Nephron (organoid): Measurements from ENCODE around the gene PRKRA.

Experiments used
- H3K27ac Mint-ChIP-seq, 3 experiments: 2 replicates each; pipeline ENCODE4 v1.8.0; 2020; ENCODE audit warnings: mixed read lengths in 3 of 3, mild to moderate bottlenecking in 2 of 3, moderate library complexity in 1 of 3
- H3K27me3 Mint-ChIP-seq: 2 replicates; pipeline ENCODE4 v1.8.0; 2021; ENCODE audit warnings: low read depth, mild to moderate bottlenecking, moderate library complexity, mixed read lengths
- H3K36me3 Mint-ChIP-seq: 2 replicates; pipeline ENCODE4 v1.8.0; 2020; ENCODE audit warnings: low read depth, mixed read lengths
- H3K4me1 Mint-ChIP-seq: 2 replicates; pipeline ENCODE4 v1.8.0; 2020; ENCODE audit warnings: mixed read lengths
- H3K4me3 Mint-ChIP-seq, 3 experiments: 2 replicates each; pipeline ENCODE4 v1.8.0; 2020; ENCODE audit warnings: mild to moderate bottlenecking in 3 of 3, mixed read lengths in 3 of 3, moderate library complexity in 2 of 3
- H3K9me3 Mint-ChIP-seq: 2 replicates; pipeline ENCODE4 v1.8.0; 2020; ENCODE audit warnings: mixed read lengths
- CTCF ChIP-seq, 3 experiments: fragments of 200-600 bp; sonication (generic); IDR thresholded peaks; one replicate each; pipeline ENCODE4 v1.5.0; 2021; ENCODE audit warnings: antibody characterized with exemption in 3 of 3; ENCODE audit not compliant: unreplicated experiment in 3 of 3

The PRKRA gene

GRCh38 chr2:178484245-178485041 is 33.5 kb upstream of the PRKRA start:
- Mint-ChIP-seq H3K9me3 (no peaks in the 10 kb centered on the region), H3K27ac (no peak overlapping the region), H3K4me1 (peaks cover 29% of the 10 kb centered on the region), H3K4me3 (no peak overlapping the region), H3K36me3 (peaks cover 31% of the 10 kb centered on the region), H3K27me3 (no peaks in the 10 kb centered on the region)
- no peak for TF ChIP-seq CTCF (IDR thresholded peaks at IDR 0.05; ENCODE audit: unreplicated experiment in 3 of 3)

GRCh38 chr2:178482437-178482836 is 31.5 kb upstream of the PRKRA start:
- TF ChIP-seq CTCF (IDR thresholded peaks at IDR 0.05; ENCODE audit: unreplicated experiment in 3 of 3) = no peak
- Mint-ChIP-seq H3K4me3 (peak overlapping the region; percentile 93 to 99 (median 97)), H3K4me1 (peaks cover 35% of the 10 kb centered on the region), H3K27me3 (no peaks in the 10 kb centered on the region), H3K36me3 (peaks cover 17% of the 10 kb centered on the region), H3K27ac (peak overlapping the region in 1 of 3 experiments; percentile 23), H3K9me3 (no peaks in the 10 kb centered on the region)

- Mint-ChIP-seq H3K4me3 (peak within 1 kb of the TSS; percentile 93 to 99 (median 97)), H3K27ac (peak within 1 kb of the TSS; percentile 97 to 100 (median 99)), H3K4me1 (peaks cover 53% of the 10 kb centered on the region), H3K27me3 (no peaks in the 10 kb centered on the region), H3K36me3 (peaks cover 10% of the 10 kb centered on the region), H3K9me3 (no peaks in the 10 kb centered on the region)
- no peak for TF ChIP-seq CTCF (IDR thresholded peaks at IDR 0.05; ENCODE audit: unreplicated experiment in 3 of 3)
Measured at GRCh38 chr2:178480227-178481181, 29.5 kb upstream of the PRKRA start, which contains the start of gene PLEKHA3. PLEKHA3 (plus strand) TSS chr2:178480457; CDS start chr2:178480870, 413 bp downstream.

- peak overlapping the region; percentile 97 to 100 (median 99) for H3K27ac Mint-ChIP-seq
- H3K27me3 Mint-ChIP-seq = no peaks in the 10 kb centered on the region
- peaks cover 52% of the 10 kb centered on the region for H3K4me1 Mint-ChIP-seq
- peak overlapping the region; percentile 93 to 95 (median 95) for H3K4me3 Mint-ChIP-seq
- H3K9me3 Mint-ChIP-seq = no peaks in the 10 kb centered on the region
- peaks cover 8% of the 10 kb centered on the region for H3K36me3 Mint-ChIP-seq
- TF ChIP-seq CTCF (IDR thresholded peaks at IDR 0.05; ENCODE audit: unreplicated experiment in 3 of 3) = no peak
Measured at GRCh38 chr2:178479758-178480226, 28.8 kb upstream of the PRKRA start.

GRCh38 chr2:178479275-178479616 is 28.3 kb upstream of the PRKRA start:
- peak overlapping the region; percentile 97 to 100 (median 99) for H3K27ac Mint-ChIP-seq
- peak overlapping the region; percentile 93 to 95 (median 95) for H3K4me3 Mint-ChIP-seq
- peaks cover 47% of the 10 kb centered on the region for H3K4me1 Mint-ChIP-seq
- peak in 2 of 3 experiments; percentile 0 to 41 for TF ChIP-seq CTCF (IDR thresholded peaks at IDR 0.05; ENCODE audit: unreplicated experiment in 3 of 3)
- H3K9me3 Mint-ChIP-seq = no peaks in the 10 kb centered on the region
- H3K27me3 Mint-ChIP-seq = no peaks in the 10 kb centered on the region
- H3K36me3 Mint-ChIP-seq = peaks cover 8% of the 10 kb centered on the region
